BJ (cell line): ENCODE measurements around the gene IP6K1. TPM values are rescaled to one million over a fixed set of nuclear protein-coding genes. Genes with fewer than 3 reads are reported as not detected.
"Not testable (repeated sequence)": the region's sequence is repeated elsewhere in the genome, so short reads cannot be mapped to it uniquely, and the experiment has no call there.

Experiments
- CTCF ChIA-PET: fragments of 350-600 bp; formaldehyde crosslinking; extraction: SDS; loops from one replicate; lab custom pipeline; 2021; ENCODE audit warnings: antibody characterized with exemption, inconsistent platforms; lab: Yijun Ruan, JAX
- POLR2A ChIA-PET: fragments of 300-600 bp; sonication (Branson Sonifier 250); formaldehyde crosslinking; extraction: SDS; loops from one replicate; lab custom pipeline; 2021; ENCODE audit warnings: antibody characterized with exemption; lab: Charles Lee
- DNase-seq: peaks from one replicate; pipeline ENCODE4 v3.0.0-alpha.2; 2011; ENCODE audit warnings: low read depth
- H3K27me3 ChIP-seq: 2 replicates; pipeline ENCODE4 v1.6.0; 2011; ENCODE audit warnings: low read length; ENCODE audit not compliant: control insufficient read depth, insufficient read depth
- H3K36me3 ChIP-seq: 2 replicates; pipeline ENCODE4 v1.5.1; 2011; ENCODE audit warnings: low read length; ENCODE audit not compliant: control insufficient read depth, insufficient read depth
- H3K4me3 ChIP-seq: 2 replicates; pipeline ENCODE4 v1.5.1; 2011; ENCODE audit warnings: low read depth, mild to moderate bottlenecking, control low read depth, low read length
- polyA plus RNA-seq: library from polyadenylated mRNA; depleted of rRNA; stranded (reverse); fragments of >200 nt; gene quantifications from 2 replicates; pipeline ENCODE4 v1.2.3, GENCODE V29; 2011
- TF ChIP-seq, protein P1 (sequence below): IDR thresholded peaks from 2 replicates; pipeline ENCODE4 v1.5.1; 2011; ENCODE audit warnings: low read depth, mild to moderate bottlenecking, control low read depth, inconsistent platforms, low read length, moderate library complexity; ENCODE audit not compliant: insufficient read depth

Gene IP6K1
- polyA plus RNA-seq, 1 experiment: 54.4 TPM

DNA sequence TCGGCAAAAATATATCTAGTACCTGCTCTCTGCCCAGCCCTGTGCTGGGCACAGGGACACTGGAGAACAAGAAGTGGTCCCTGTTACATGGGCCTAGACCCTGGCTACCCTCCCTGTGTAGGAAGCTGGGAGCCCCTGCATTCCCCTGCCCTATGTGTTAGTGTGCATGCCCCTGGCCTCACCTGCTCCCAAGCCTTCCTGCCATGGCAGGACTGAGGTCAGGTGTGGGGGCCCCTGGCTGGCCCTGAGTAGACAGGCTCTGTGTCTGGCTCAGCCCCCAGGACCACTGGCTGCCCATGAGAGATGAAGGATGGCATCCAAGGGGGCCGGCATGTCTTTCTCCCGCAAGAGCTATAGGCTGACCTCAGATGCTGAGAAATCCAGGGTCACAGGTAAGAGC lies 95.5 kb downstream of the IP6K1 start:
- CTCF ChIA-PET, H3K4me3 ChIP-seq, DNase-seq, H3K36me3 ChIP-seq, POLR2A ChIA-PET, H3K27me3 ChIP-seq: not testable (repeated sequence)

DNA sequence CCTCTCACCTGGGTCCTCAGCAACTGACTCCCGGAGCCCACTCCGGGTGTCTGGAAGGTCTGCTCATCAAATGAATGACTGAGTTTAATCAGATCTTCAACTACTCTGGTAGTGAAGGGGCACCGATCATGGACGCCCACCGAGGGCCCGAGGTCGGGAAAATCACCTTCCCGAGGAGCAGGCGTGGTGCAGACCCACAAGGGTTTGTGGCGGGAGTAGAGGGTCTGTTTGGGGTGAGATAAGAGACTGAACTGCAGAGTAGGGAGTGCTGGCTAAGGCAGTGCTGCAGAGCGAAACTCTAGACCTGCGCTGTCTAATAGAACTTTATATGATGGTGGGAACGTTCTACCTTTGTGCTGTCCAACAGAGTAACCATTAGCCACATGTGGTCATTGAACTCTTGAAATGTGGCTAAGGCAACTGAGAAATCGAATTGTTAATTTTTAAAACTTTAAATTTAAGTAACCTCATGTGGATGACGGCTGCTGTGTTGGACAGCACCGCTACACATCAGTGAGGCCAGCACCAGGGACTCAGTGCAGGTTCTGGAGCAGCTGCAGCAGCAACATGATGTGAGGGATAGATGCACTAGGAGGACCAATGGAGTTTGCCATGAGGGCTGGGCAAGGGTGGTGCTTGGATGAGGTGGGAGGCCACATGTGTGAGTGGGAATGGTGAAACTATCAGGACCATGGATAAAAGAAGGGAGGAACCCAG lies 96.3 kb downstream of the IP6K1 start:
- POLR2A ChIA-PET, H3K36me3 ChIP-seq, H3K27me3 ChIP-seq, DNase-seq: not testable (repeated sequence)
- peak overlapping the region; percentile 90 for H3K4me3 ChIP-seq
- CTCF ChIA-PET: interaction anchor here (1.6 kb wide), 1 partner anchor 11 kb away, joined by 7 read pairs; no protein-coding TSS in a partner anchor

DNA sequence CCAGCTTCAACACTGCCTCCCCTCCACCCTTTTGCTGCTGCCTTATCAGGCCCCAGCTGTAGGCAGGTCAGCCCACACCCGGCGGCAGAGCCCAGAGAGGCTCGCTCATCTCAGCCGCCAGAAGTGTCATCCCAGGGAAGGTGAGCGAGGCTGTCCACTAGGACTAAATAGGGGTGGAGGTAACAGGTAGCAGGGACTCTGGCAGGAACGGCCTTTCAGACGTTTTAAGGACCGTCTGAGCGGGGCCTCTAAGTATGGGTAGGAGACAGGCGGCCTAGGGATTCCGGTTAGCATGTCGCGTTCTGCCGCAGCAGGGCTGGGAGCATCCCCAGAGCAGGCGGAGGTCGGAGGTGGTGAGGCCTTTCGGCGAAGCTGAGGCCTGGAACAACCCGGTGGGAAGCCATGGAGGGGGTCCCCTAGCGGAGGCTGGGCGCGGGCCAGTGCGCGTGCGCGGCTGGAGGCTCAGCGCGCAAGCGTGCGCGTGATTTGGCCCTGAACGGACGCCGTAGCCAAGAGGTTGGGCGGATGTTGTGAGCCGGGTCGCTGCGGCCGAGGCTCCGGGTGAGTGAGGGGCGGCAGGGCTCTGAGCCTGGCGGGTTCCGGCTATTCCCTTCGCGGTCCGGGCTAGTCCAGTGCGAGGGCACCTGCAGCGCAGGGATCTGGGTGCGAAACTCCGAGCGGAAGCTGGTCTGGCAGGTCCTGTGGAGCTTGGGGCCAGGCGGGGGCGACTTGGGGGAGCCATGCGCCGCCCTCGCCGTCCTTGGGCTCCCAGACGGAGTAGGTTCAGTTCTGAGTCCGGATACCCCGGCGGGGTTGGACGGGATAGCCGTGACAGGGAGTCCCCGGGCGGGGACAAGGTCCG lies 97.1 kb downstream of the IP6K1 start, which contains the start of the genes MST1 and RNF123:
MST1 (minus strand) TSS at position 429 of the 862 bp plus-strand sequence. CDS start 783 bp downstream, outside the sequence.
RNF123 (plus strand) TSS at position 512 of the 862 bp plus-strand sequence. CDS start 1,609 bp downstream, outside the sequence.
- TF ChIP-seq, protein P1, sequence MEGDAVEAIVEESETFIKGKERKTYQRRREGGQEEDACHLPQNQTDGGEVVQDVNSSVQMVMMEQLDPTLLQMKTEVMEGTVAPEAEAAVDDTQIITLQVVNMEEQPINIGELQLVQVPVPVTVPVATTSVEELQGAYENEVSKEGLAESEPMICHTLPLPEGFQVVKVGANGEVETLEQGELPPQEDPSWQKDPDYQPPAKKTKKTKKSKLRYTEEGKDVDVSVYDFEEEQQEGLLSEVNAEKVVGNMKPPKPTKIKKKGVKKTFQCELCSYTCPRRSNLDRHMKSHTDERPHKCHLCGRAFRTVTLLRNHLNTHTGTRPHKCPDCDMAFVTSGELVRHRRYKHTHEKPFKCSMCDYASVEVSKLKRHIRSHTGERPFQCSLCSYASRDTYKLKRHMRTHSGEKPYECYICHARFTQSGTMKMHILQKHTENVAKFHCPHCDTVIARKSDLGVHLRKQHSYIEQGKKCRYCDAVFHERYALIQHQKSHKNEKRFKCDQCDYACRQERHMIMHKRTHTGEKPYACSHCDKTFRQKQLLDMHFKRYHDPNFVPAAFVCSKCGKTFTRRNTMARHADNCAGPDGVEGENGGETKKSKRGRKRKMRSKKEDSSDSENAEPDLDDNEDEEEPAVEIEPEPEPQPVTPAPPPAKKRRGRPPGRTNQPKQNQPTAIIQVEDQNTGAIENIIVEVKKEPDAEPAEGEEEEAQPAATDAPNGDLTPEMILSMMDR: peak; percentile 56
- Histone ChIP-seq H3K36me3 (peaks cover 3% of the 10 kb centered on the region), H3K4me3 (peak within 1 kb of the TSS; percentile 90), H3K27me3 (no peaks in the 10 kb centered on the region)
- no peak for DNase-seq
- ChIA-PET CTCF (interaction anchor here (0.6 to 1.6 kb wide), 2 partner anchors 12 to 43 kb away, joined by 3 to 7 read pairs; no protein-coding TSS in a partner anchor), POLR2A (no interaction called here)

DNA sequence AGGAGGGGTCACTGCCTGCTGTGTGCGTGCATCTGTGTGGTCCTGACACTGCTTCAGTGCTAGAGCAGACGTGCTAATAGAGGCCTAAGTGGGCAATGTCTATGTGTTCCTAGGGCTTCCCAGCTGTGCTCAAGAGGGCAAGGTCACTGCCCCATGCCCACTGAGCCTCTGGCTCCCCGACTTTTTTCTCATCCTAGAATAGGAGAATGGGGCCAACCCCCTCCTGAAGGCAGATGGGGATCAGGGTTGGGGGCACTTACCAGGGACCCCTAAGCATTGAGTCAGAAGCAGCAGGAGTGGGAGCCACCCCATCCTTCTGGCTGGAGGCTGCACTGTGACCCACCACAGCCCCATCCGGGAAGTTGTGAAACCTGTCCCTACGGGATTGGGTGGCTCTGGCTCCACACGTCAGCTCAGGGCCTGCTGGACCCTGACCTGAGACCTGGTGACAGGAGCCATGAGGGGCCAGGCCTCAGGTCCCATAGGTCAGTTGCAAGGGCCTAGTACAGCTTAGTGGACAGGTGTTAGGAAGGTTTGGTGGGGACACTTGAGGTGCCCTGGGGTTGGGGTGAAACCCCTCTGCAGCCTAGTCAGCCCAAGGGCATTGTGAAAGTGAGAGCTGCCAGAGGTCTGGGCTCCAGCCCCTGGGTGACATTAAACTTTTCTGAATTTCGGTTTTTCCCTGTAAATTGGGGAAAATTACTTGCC lies 97.8 kb downstream of the IP6K1 start:
- DNase-seq, H3K36me3 ChIP-seq, POLR2A ChIA-PET, H3K27me3 ChIP-seq: not testable (repeated sequence)
- H3K4me3 ChIP-seq: peak overlapping the region; percentile 90
- CTCF ChIA-PET: interaction anchor here (0.6 to 1.6 kb wide), 2 partner anchors 13 to 42 kb away, joined by 3 to 7 read pairs; no protein-coding TSS in a partner anchor

DNA sequence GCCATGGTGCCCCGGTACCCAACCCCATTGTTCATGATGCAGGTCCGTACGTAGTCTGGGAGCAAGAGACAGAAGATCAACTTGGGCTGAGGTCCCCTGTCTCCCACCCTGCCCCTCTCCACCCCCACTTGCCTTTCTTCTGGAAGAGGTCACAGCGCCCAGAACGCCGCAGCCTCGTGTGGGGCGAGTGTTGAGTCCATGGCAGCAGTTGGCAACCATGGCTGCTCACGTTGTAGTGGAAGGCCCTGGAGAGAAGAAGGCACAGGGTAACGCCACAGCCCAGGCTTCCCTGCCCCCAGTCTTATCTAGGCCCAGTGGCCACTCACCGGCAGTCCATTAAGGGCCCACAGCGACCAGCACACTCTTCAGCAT lies 98.9 kb downstream of the IP6K1 start:
- H3K4me3 ChIP-seq, CTCF ChIA-PET, DNase-seq, POLR2A ChIA-PET, H3K27me3 ChIP-seq: not testable (repeated sequence)
- peaks cover 15% of the 10 kb centered on the region for H3K36me3 ChIP-seq

DNA sequence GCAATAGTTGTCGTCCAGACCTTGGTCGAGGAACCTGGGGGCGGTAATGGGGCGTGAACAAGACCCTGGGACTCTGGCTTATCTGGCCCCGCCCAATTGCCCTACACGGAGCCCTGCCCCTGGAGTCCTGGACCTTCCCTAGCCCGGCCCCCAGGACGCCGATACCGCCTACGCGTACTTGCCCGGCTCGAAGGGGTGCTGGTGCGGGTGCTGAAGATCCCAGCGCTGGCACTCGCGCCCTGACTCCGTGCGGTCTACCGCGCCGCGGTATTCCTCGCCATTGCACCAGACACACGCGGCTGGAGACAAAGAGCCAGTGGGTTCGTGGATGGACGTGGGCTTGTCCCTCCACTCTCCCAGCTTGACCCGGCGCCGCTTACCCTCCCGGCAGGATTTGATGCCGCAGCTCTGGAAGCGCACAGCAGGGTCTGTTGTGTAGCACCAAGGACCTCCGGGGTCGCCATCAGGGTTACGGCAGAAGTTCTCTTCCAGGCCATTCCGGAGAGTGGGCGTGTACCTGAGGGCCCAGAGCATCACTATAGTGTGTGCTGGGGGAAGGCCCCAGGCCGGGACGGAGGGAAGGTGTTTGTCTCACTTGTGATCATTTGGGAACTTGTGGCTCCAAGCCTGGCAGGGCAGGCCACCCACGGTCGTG lies 99.4 kb downstream of the IP6K1 start:
- DNase-seq, H3K27me3 ChIP-seq, CTCF ChIA-PET, POLR2A ChIA-PET: not testable (repeated sequence)
- Histone ChIP-seq H3K4me3 (peak overlapping the region; percentile 6; the same call in 1 of the 2 replicates), H3K36me3 (peaks cover 15% of the 10 kb centered on the region)

DNA sequence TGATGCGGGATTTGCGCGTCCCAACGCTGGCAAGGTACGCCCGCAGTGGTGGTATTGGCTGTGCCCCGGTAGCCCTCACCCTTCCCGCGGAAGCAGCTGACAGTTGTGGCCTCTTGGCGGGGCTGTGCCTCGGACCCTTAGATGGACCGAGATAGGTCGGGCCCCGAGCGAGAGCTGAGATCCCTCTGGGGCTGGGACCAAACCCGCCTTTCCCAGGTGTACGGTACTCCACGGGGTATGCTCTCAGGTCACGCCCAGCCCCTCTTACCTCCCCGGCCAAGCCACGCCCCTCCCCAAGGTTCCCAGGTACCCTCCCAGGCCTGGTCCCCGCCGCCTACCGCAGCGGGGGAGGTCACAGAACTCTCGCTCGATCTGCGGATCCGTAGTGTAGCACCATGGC lies 100.0 kb downstream of the IP6K1 start:
- Histone ChIP-seq H3K36me3 (peaks cover 15% of the 10 kb centered on the region), H3K4me3 (peak overlapping the region; percentile 13)
- CTCF ChIA-PET, POLR2A ChIA-PET, DNase-seq, H3K27me3 ChIP-seq: not testable (repeated sequence)

DNA sequence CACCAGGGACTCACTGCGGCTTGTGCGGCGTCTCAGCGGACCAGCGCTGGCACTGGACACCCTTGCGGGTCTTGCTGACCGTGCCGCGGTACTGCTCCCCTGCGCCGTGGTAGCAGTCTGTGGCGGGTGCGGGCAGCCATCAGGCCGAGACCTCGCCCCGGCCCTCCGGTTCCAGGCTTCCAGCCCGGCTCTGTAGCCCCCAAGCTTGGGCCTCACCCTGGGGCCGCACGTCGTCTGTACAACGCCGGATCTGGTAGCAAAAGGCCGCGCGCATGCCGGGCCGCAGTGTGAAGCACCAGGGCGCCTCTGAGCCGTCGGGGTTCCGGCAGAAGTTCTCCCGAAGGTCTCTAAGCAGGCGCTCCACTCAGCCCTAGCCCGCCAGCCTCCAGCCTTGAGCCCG lies 100.5 kb downstream of the IP6K1 start:
- peaks cover 15% of the 10 kb centered on the region for H3K36me3 ChIP-seq
- DNase-seq, POLR2A ChIA-PET, H3K27me3 ChIP-seq, CTCF ChIA-PET, H3K4me3 ChIP-seq: not testable (repeated sequence)

DNA sequence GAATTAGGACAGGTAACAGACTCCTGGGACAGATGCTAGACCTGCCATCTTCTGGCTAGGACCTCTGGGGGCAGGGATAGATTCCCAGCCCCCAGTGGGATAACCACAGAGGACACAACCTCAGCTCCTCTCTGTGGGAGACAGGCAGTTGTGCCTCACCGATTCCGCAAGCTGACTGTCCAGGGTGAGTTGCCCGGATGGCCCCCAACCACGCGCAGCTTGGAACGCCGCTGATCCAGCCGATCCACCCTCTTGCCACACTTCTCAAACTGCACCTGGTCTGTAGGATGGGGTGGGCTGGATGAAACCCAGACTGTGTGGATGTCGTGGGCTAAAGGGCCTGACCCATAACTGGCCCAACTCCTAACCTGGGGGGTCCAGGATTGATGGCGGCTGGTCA lies 101.2 kb downstream of the IP6K1 start:
- POLR2A ChIA-PET, H3K4me3 ChIP-seq, DNase-seq, CTCF ChIA-PET, H3K27me3 ChIP-seq: not testable (repeated sequence)
- H3K36me3 ChIP-seq: peaks cover 21% of the 10 kb centered on the region

DNA sequence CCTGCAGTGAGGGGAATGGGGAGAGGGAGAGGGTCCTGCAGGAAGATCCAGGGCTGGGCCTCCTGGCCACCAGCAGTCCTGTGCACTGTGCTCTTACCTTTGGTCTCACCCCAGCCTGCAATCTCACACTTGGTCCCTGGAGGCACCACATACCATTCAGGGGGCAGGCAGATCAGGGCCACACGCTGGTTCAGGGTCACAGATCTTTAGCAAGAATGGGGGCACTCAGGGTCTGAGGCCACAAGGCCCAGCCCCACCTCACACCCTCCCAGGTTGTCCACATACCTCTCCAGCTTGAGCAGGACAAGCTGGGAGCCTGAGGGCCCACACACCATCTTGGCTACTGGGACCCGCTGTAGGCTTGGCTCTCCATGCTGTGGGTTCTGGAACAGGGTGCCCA lies 101.9 kb downstream of the IP6K1 start:
- peaks cover 25% of the 10 kb centered on the region for H3K36me3 ChIP-seq
- DNase-seq, CTCF ChIA-PET, H3K27me3 ChIP-seq, H3K4me3 ChIP-seq, POLR2A ChIA-PET: not testable (repeated sequence)
